KOPT-K1 (cell line): ENCODE results near the gene PIGR.

ENCODE experiments used
- H3K27ac ChIP-seq: fragments of 200-600 bp; sonication (generic); 2 replicates; pipeline ENCODE4 v1.5.1; 2016; ENCODE audit warnings: antibody characterized with exemption, mild to moderate bottlenecking, low read depth, low read length; ENCODE audit not compliant: poor library complexity, severe bottlenecking
- H3K36me3 ChIP-seq: fragments of 200-600 bp; sonication (generic); 2 replicates; pipeline ENCODE4 v1.5.1; 2017; ENCODE audit warnings: antibody characterized with exemption, mild to moderate bottlenecking, low read length, moderate library complexity; ENCODE audit not compliant: insufficient read depth
- H3K9me3 ChIP-seq: fragments of 200-600 bp; sonication (generic); 2 replicates; pipeline ENCODE4 v1.5.1; 2017; ENCODE audit warnings: antibody characterized with exemption, low read length, mild to moderate bottlenecking; ENCODE audit not compliant: insufficient read depth, poor library complexity, severe bottlenecking

The PIGR gene

GRCh38 chr1:206898089-206898914 lies 48.0 kb downstream of the PIGR start:
- no peaks in the 10 kb centered on the region for H3K9me3 ChIP-seq
- no peaks in the 10 kb centered on the region for H3K36me3 ChIP-seq
- H3K27ac ChIP-seq, result no peak overlapping the region

DNA sequence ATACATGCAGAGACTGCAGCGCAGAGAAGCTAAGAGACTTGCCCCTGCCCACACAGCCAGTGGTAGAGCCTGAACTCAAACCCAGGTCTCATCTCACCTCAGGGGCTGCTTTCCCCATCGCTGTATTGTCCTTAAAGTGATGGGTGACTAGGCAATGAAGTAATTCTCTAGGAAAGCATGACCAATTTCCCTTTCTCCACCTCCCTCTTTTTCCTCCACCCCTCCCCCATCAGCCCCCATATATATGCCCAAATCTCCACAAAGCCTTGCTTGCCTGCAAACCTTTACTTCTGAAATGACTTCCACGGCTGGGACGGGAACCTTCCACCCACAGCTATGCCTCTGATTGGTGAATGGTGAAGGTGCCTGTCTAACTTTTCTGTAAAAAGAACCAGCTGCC lies 49.1 kb downstream of the PIGR start, which contains the start of gene IL24:
IL24 (plus strand) TSS at position 269 of the 400 bp plus-strand sequence. CDS start 390 bp downstream, outside the sequence.
- Histone ChIP-seq H3K9me3 (no peaks in the 10 kb centered on the region), H3K27ac (no peak within 1 kb of the TSS), H3K36me3 (no peaks in the 10 kb centered on the region)

DNA sequence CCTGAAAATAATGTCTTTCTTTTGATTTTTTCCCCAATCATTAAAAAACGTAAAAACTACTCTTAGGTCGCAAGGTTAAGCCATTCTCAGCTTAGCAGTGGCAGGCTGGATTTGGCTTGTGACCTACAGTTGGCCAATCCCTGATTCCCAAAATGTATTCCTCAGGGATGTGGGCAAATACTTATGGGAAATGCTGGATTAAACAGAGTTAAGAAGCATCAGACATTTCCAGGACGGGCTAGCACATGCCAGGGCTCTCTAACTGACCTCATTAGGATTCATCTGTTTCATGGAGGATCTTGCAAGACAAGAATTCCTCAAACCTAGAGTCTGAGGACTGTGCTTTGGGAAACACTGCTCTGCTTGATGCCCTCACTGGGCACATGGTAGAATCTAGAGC lies 50.0 kb downstream of the PIGR start:
- H3K27ac ChIP-seq, result no peak overlapping the region

DNA sequence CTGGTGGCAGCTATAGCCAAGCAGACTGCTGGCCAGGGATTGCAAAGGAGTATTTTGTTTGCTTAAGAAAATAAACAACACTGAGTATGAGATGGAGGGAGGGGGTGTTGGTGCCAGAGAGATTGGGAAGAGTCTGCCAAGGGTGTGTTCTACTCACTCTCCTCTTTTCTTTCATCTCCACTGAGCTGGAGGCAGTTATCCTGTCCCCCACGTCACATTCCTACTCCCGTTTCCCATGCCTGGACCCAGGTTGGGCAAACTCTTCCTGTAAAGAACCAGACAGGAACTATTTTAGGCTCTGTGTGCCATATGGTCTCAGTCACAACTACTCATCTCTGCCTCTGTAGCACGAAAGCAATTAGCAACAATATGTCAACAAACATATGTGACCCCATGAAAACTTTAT lies 50.4 kb downstream of the PIGR start:
- Histone ChIP-seq H3K27ac (no peak overlapping the region), H3K9me3 (no peaks in the 10 kb centered on the region)

More for the DNA sequence above, 50.0 kb downstream of the PIGR start:
- Histone ChIP-seq H3K36me3 (no peaks in the 10 kb centered on the region), H3K9me3 (no peaks in the 10 kb centered on the region)

GRCh38 chr1:206895325-206895724 lies 50.9 kb downstream of the PIGR start:
- no peaks in the 10 kb centered on the region for H3K9me3 ChIP-seq
- H3K36me3 ChIP-seq, result no peaks in the 10 kb centered on the region
- H3K27ac ChIP-seq, result no peak overlapping the region

More for the DNA sequence above, 50.4 kb downstream of the PIGR start:
- no peaks in the 10 kb centered on the region for H3K36me3 ChIP-seq

- no peaks in the 10 kb centered on the region for H3K36me3 ChIP-seq
- no peak overlapping the region for H3K27ac ChIP-seq
- H3K9me3 ChIP-seq, result no peaks in the 10 kb centered on the region
Observed at GRCh38 chr1:206893380-206893779, 52.9 kb downstream of the PIGR start.

GRCh38 chr1:206892351-206892984 lies 53.8 kb downstream of the PIGR start:
- no peak overlapping the region for H3K27ac ChIP-seq

DNA sequence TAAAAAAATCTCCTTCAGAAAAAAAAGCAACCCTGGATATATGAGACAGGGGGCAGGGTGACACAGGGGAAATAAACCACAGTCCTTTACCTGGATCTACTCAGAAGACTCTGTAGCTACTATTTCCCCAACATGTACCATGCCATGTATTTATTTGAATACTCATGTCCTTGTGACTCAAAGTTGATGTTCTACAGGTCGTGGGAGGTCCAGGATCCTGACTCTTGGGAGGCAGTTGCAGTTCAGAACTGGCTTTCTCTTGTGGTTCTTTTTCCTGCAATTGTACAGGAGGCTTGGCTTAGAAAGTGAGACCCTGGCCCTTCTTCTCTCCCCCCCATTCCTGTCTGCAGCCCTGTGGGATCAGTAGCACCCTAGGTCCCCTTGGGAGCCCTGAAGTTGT lies 54.9 kb downstream of the PIGR start:
- Histone ChIP-seq H3K27ac (no peak overlapping the region), H3K36me3 (no peaks in the 10 kb centered on the region), H3K9me3 (no peaks in the 10 kb centered on the region)

More at GRCh38 chr1:206892351-206892984, 53.8 kb downstream of the PIGR start:
- no peaks in the 10 kb centered on the region for H3K36me3 ChIP-seq
- H3K9me3 ChIP-seq, result no peaks in the 10 kb centered on the region

- H3K9me3 ChIP-seq, result no peaks in the 10 kb centered on the region
- H3K36me3 ChIP-seq, result no peaks in the 10 kb centered on the region
- no peak overlapping the region for H3K27ac ChIP-seq
Observed at GRCh38 chr1:206890125-206891060, 55.9 kb downstream of the PIGR start.

DNA sequence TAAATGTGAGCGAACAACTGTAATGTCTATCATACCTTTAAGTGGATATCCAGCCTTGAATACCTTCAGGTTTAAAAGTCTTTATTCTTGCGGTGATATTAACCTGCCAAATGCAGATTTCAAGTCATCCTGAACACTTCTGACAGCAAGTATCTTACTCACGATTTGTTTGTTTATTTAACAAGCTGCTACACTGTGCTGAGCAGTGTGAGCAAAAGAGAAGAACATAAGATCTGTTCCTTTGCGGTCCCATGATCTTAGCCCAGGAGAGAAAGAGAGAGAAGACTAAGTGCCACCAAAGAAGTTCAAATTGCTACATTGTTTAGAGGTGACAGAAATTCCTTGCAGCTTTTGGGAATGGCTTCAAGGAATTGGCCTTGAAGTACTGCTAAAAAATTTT lies 58.6 kb downstream of the PIGR start:
- Histone ChIP-seq H3K9me3 (no peaks in the 10 kb centered on the region), H3K27ac (no peak overlapping the region), H3K36me3 (no peaks in the 10 kb centered on the region)

- Histone ChIP-seq H3K9me3 (no peaks in the 10 kb centered on the region), H3K36me3 (no peaks in the 10 kb centered on the region), H3K27ac (no peak overlapping the region)
Observed at GRCh38 chr1:206886831-206887230, 59.4 kb downstream of the PIGR start.

- no peak overlapping the region for H3K27ac ChIP-seq
- no peaks in the 10 kb centered on the region for H3K9me3 ChIP-seq
- H3K36me3 ChIP-seq, result no peaks in the 10 kb centered on the region
Observed at GRCh38 chr1:206885341-206886060, 60.8 kb downstream of the PIGR start.

- H3K27ac ChIP-seq, result no peak overlapping the region
- no peaks in the 10 kb centered on the region for H3K36me3 ChIP-seq
- H3K9me3 ChIP-seq, result peaks cover 6% of the 10 kb centered on the region
Observed at GRCh38 chr1:206883876-206884275, 62.4 kb downstream of the PIGR start.

- H3K9me3 ChIP-seq, result peaks cover 12% of the 10 kb centered on the region
- no peak overlapping the region for H3K27ac ChIP-seq
- no peaks in the 10 kb centered on the region for H3K36me3 ChIP-seq
Observed at GRCh38 chr1:206883160-206883559, 63.1 kb downstream of the PIGR start.
